Progenitor cell of endocrine pancreas (in vitro differentiated cells): Measurements from ENCODE around the gene SCD. TPM values are rescaled to one million over a fixed set of nuclear protein-coding genes. Genes with fewer than 3 reads are reported as not detected.
"Not testable (repeated sequence)": the region's sequence is repeated elsewhere in the genome, so short reads cannot be mapped to it uniquely, and the experiment has no call there.

Experiments used
- DNase-seq: peaks from one replicate; pipeline ENCODE4 v3.0.0; 2021; ENCODE audit warnings: low spot score; ENCODE audit not compliant: unreplicated experiment
- H3K27ac Mint-ChIP-seq: 2 replicates; pipeline ENCODE4 v1.8.0; 2021; ENCODE audit warnings: mild to moderate bottlenecking, moderate library complexity, mixed read lengths
- H3K27me3 Mint-ChIP-seq: 2 replicates; pipeline ENCODE4 v1.8.0; 2021; ENCODE audit warnings: mixed read lengths
- H3K36me3 Mint-ChIP-seq: 2 replicates; pipeline ENCODE4 v1.8.0; 2022; ENCODE audit warnings: mixed read lengths; ENCODE audit not compliant: insufficient read depth
- H3K4me1 Mint-ChIP-seq: 2 replicates; pipeline ENCODE4 v1.8.0; 2021; ENCODE audit warnings: low read depth, mixed read lengths
- H3K4me3 Mint-ChIP-seq: 2 replicates; pipeline ENCODE4 v1.8.0; 2021; ENCODE audit warnings: low read depth, mild to moderate bottlenecking, moderate library complexity, mixed read lengths
- H3K9me3 Mint-ChIP-seq: 2 replicates; pipeline ENCODE4 v1.8.0; 2021; ENCODE audit warnings: low read depth, mixed read lengths
- CTCF ChIP-seq: fragments of 200-600 bp; sonication (generic); IDR thresholded peaks from one replicate; pipeline ENCODE4 v1.5.0; 2021; ENCODE audit warnings: antibody characterized with exemption, mild to moderate bottlenecking; ENCODE audit not compliant: unreplicated experiment
- long read RNA-seq: library from polyadenylated mRNA; unstranded; transcript quantifications from one replicate; pipeline ENCODE4 v2.0.0, GENCODE V29; 2020
- total RNA-seq: library from RNA; stranded (reverse); gene quantifications from 2 replicates; pipeline ENCODE4 v1.2.1, GENCODE V29; 2021

The SCD gene
- 281 and 309 TPM in 2 replicates for total RNA-seq
- long read RNA-seq, full-length matches to known transcripts, result 137 of 394 reads
- long read RNA-seq, partial matches to known transcripts, result 251 of 394 reads
- long read RNA-seq, other reads (novel, unspliced or antisense), result 6 of 394 reads

GRCh38 chr10:100346765-100347567 is at the start of gene SCD:
SCD (plus strand) TSS chr10:100347233; CDS start chr10:100347505, 272 bp downstream.
- Mint-ChIP-seq H3K4me3 (peak within 1 kb of the TSS; percentile 95), H3K27ac (peak within 1 kb of the TSS; percentile 94), H3K27me3 (no peaks in the 10 kb centered on the region), H3K4me1 (peaks cover 46% of the 10 kb centered on the region), H3K36me3 (peaks cover 19% of the 10 kb centered on the region), H3K9me3 (no peaks in the 10 kb centered on the region)
- TF ChIP-seq CTCF, result no peak
- peak; percentile 59 for DNase-seq

- Mint-ChIP-seq H3K4me1 (peaks cover 7% of the 10 kb centered on the region), H3K9me3 (peaks cover 8% of the 10 kb centered on the region), H3K36me3 (no peaks in the 10 kb centered on the region), H3K27ac (no peak overlapping the region), H3K27me3 (peaks cover 35% of the 10 kb centered on the region), H3K4me3 (no peak overlapping the region)
- no peak for DNase-seq
- no peak for TF ChIP-seq CTCF
Observed at GRCh38 chr10:100297242-100297641, 49.8 kb upstream of the SCD start.

- H3K4me3 Mint-ChIP-seq, DNase-seq, H3K4me1 Mint-ChIP-seq: not testable (repeated sequence)
Observed at GRCh38 chr10:100301123-100301522, 45.9 kb upstream of the SCD start.

GRCh38 chr10:100303724-100304319 is 43.2 kb upstream of the SCD start:
- Mint-ChIP-seq H3K4me3 (no peak overlapping the region), H3K4me1 (peaks cover 7% of the 10 kb centered on the region), H3K27ac (no peak overlapping the region), H3K9me3 (peaks cover 8% of the 10 kb centered on the region), H3K36me3 (no peaks in the 10 kb centered on the region), H3K27me3 (peaks cover 23% of the 10 kb centered on the region)
- TF ChIP-seq CTCF, result peak; percentile 68
- DNase-seq, result no peak

More at GRCh38 chr10:100301123-100301522, 45.9 kb upstream of the SCD start:
- not testable (repeated sequence) for H3K36me3 Mint-ChIP-seq, H3K9me3 Mint-ChIP-seq
- Mint-ChIP-seq H3K27me3 (peaks cover 25% of the 10 kb centered on the region), H3K27ac (peak overlapping the region; percentile 86)

GRCh38 chr10:100304414-100304813 is 42.6 kb upstream of the SCD start:
- Mint-ChIP-seq H3K9me3 (peaks cover 8% of the 10 kb centered on the region), H3K4me3 (no peak overlapping the region), H3K27ac (no peak overlapping the region), H3K27me3 (peaks cover 24% of the 10 kb centered on the region), H3K36me3 (no peaks in the 10 kb centered on the region), H3K4me1 (peaks cover 7% of the 10 kb centered on the region)
- TF ChIP-seq CTCF, result no peak
- DNase-seq, result no peak
